ENCODE data around the gene PRDX2. TPM values are rescaled to one million over a fixed set of nuclear protein-coding genes. Genes with fewer than 3 reads are reported as not detected.

PRDX2 gene
- total RNA-seq, result 324 TPM

GRCh38 chr19:12801466-12802266 is at the start of gene PRDX2, which contains the start of gene THSD8:
Gene PRDX2, minus strand, starts transcription at chr19:12801800. Its CDS starts 539 bp downstream, at chr19:12801261.
Gene THSD8, plus strand, starts transcription at chr19:12802069. Its CDS starts 3 bp downstream, at chr19:12802072.

GRCh38 chr19:12838182-12838885 is 36.7 kb upstream of the PRDX2 start, which contains the start of gene MAST1:
Gene MAST1, plus strand, starts transcription at chr19:12838515. Its CDS starts 58 bp downstream, at chr19:12838573.

GRCh38 chr19:12834566-12834943 is 33.0 kb upstream of the PRDX2 start, which contains the start of gene RTBDN:
Gene RTBDN, minus strand, starts transcription at chr19:12834579. Its CDS starts 4,600 bp downstream, at chr19:12829979.

GRCh38 chr19:12806242-12807081 is 4.9 kb upstream of the PRDX2 start, which contains the start of gene RNASEH2A:
Gene RNASEH2A, plus strand, starts transcription at chr19:12806584. Its CDS starts 90 bp downstream, at chr19:12806674.

GRCh38 chr19:12791345-12792050 is 10.1 kb downstream of the PRDX2 start, which contains the start of gene JUNB:
Gene JUNB, plus strand, starts transcription at chr19:12791486. Its CDS starts 286 bp downstream, at chr19:12791772.

GRCh38 chr19:12774588-12775555 is 26.7 kb downstream of the PRDX2 start, which contains the start of gene HOOK2:
Gene HOOK2, minus strand, starts transcription at chr19:12775552. Its CDS starts 103 bp downstream, at chr19:12775449.

GRCh38 chr19:12751635-12752034 is 50.0 kb downstream of the PRDX2 start, which contains the start of gene BEST2:
Gene BEST2, plus strand, starts transcription at chr19:12751791. Its CDS starts 802 bp downstream, at chr19:12752593.

Small RNA genes lying within 50 kb of the gene (small RNA-seq; reads per million reads assigned to genes)
- gene MIR5684 (ENCODE audit: low replicate concordance), result not detected

Other genes starting within 250 kb of the PRDX2 start
- 11.2 TPM for gene ZNF490, start 191.0 kb downstream of the PRDX2 start, total RNA-seq
- gene ZNF791, start 190.9 kb downstream of the PRDX2 start, total RNA-seq, result 21.5 TPM
- 52.4 TPM for gene MAN2B1, start 135.1 kb downstream of the PRDX2 start, total RNA-seq
- gene WDR83, start 135.0 kb downstream of the PRDX2 start, total RNA-seq, result 12.7 TPM
- 85.2 TPM for gene DHPS, start 119.9 kb downstream of the PRDX2 start, total RNA-seq
- gene GNG14, start 113.8 kb downstream of the PRDX2 start, total RNA-seq, result not detected
- 13.4 TPM for gene FBXW9, start 105.2 kb downstream of the PRDX2 start, total RNA-seq
- gene TNPO2, start 77.9 kb downstream of the PRDX2 start, total RNA-seq, result 75.0 TPM
- gene TRIR, start 67.1 kb downstream of the PRDX2 start, total RNA-seq, result 87.8 TPM
- 48.2 TPM for gene GET3, start 64.3 kb downstream of the PRDX2 start, total RNA-seq
- not detected for gene BEST2, start 50.0 kb downstream of the PRDX2 start, total RNA-seq
- gene HOOK2, start 26.2 kb downstream of the PRDX2 start, total RNA-seq, result 55.4 TPM
- gene JUNB, start 10.3 kb downstream of the PRDX2 start, total RNA-seq, result 219 TPM
- not detected for gene THSD8, start 269 bp upstream of the PRDX2 start, total RNA-seq
- 14.4 TPM for gene RNASEH2A, start 4.8 kb upstream of the PRDX2 start, total RNA-seq
- gene RTBDN, start 32.8 kb upstream of the PRDX2 start, total RNA-seq, result not detected
- 1.1 TPM for gene MAST1, start 36.7 kb upstream of the PRDX2 start, total RNA-seq
- 15.4 TPM for gene DNASE2, start 79.6 kb upstream of the PRDX2 start, total RNA-seq
- 7.1 TPM for gene KLF1, start 85.4 kb upstream of the PRDX2 start, total RNA-seq
- 45.0 TPM for gene GCDH, start 89.4 kb upstream of the PRDX2 start, total RNA-seq
- gene SYCE2, start 117.5 kb upstream of the PRDX2 start, total RNA-seq, result 1.4 TPM
- gene FARSA, start 131.9 kb upstream of the PRDX2 start, total RNA-seq, result 49.1 TPM
- gene CALR, start 136.8 kb upstream of the PRDX2 start, total RNA-seq, result 525 TPM
- gene RAD23A, start 144.1 kb upstream of the PRDX2 start, total RNA-seq, result 77.2 TPM
- gene GADD45GIP1, start 155.4 kb upstream of the PRDX2 start, total RNA-seq, result 19.3 TPM
- gene DAND5, start 167.8 kb upstream of the PRDX2 start, total RNA-seq, result not detected
- gene NFIX, start 193.7 kb upstream of the PRDX2 start, total RNA-seq, result 48.9 TPM